Germinal center (tissue), 1 donor: ENCODE measurements around the gene SLC16A2.

Experiments used
- DNase-seq: peaks from one replicate; pipeline ENCODE4 v3.0.0; 2012; ENCODE audit warnings: mixed read lengths, low spot score

SLC16A2 gene

GRCh38 chrX:74421036-74421739, at the start of gene SLC16A2:
Gene SLC16A2 (plus strand): TSS chrX:74421493. CDS start chrX:74421638, 145 bp downstream.
- DNase-seq = peak; percentile 46

DNA sequence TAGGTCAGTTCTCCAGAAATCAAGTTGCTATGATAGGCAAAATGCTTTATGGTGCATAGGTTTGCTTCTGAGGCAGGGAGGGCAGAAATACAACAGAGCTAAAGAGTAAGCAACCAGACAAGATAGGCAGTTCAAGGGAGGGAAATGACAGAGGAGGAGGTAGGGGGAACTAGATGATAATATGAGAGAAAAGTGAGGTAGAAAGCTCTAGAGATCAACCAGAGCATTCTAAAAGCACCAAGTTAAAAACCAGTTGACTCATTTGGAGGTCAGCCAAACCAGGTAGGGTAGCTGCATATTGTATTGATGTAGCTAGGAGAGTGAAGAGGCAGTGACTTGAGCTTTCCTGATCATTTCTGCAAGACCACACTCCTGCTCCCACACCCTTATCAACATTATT, 49.0 kb upstream of the SLC16A2 start:
- no peak for DNase-seq

GRCh38 chrX:74377282-74377681, 44.0 kb upstream of the SLC16A2 start:
- no peak for DNase-seq

DNA sequence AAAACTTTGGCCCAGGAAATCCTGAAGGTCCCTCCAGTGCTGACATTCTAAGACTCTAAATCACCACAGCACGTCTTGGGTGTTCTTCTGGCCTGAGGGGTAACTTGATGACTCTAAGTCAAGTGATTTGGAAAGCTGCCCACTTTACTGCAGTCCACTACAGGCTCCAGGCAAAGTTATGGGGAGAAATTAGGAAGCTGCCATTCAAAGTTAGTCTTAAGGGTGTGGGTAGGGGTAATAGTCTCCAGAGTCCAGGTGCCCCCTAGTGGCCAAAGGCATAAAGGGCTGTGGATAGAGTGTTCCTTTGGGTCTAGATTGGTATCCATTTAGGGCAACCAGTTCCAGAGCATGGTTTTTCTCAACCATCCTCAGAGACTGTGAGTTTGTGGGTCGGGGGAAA, 38.7 kb upstream of the SLC16A2 start:
- DNase-seq = peak; percentile 54

DNA sequence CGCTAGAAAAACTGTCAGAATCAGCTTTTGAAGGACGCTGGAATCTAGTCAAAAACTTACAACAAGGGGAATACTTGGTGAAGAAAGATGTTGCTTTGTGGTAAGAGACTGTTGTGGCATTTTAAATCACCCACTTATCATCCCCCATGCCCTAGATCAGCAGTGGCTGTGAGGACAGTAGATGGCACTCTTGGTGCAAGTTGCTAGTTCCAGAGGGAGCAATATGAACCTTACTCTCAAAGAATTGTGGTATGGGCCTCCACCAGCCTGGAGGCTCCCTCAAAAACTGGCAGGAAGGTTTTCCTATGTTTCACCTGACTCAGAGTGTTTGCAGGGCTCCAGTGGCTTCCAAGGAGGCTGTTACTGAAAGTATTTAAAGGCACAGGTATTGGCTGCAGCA, 37.7 kb upstream of the SLC16A2 start:
- DNase-seq = peak; percentile 8

DNA sequence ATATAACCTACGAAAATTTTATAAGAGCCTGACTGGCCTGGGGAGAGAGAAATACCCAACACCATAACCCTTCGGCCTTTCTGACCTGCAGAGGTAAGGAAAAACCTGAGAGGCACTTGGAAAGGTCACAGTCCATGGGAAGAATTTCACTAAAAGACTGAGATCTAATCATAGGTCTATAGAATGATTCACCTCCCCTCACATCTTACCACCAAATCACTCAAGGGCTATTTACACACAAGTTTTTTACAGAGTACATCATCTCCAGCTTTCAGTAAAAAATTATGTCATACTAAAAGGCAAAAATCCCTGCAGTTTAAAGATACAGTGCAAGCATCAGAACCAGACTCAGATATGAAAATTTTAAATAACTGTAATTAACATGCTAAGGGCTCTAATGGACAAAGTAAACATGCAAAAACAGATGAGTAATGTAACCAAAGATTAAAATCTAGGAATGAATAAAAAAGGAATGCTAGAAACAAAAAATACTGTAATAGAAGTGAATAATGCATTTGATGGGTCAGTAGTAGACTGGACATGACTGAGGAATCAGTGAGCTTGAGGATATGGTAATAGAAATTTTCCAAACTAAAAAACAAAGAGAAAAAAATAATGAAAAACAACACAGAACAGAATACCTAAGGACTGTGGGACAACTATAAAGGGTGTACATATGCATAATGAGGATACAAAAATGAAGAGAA, 32.1 kb upstream of the SLC16A2 start:
- DNase-seq = no peak

DNA sequence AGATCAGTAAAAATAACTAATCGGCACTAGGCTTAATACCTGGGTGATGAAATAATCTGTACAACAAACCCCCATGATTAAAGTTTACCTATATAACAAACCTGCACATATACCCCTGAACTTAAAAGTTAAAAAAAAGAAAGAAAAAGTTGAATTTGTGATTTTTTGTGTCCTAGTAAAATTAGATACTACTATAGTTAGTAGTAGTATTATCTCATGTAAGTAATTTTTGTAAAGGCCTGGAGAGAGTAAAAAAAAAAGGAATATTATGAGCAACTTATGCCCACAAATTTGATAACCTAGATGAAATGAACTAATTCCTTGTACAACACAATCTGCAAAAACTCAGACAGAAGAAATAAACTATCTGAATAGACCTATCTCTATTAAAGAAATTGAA, 25.7 kb upstream of the SLC16A2 start:
- DNase-seq = no peak

DNA sequence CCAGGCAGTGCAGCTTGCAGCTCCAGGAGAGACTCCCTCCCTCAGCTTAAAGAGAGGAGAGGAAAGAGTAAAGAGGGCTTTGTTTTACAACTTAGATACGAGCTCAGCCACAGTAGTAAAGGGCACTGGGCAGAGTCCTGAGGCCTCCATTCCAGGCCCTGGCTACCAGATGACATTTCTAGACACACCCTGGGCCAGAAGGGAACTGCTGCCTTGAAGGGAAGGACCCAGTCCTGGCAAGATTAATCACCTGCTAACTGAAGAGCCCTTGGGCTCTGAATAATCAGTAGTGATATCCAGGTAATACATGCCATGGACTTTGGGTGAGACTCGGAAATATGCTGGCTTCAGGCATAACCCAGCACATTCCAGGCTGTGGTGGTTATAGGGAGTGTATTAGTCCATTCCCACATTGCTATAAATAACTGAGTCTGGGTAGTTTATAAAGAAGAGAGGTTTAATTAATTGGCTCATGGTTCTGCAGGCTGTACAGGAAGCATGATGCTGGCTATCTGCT, 15.3 kb upstream of the SLC16A2 start:
- DNase-seq = no peak

GRCh38 chrX:74408304-74408703, 13.0 kb upstream of the SLC16A2 start:
- no peak for DNase-seq

GRCh38 chrX:74419864-74420195, 1.5 kb upstream of the SLC16A2 start:
- DNase-seq = no peak

DNA sequence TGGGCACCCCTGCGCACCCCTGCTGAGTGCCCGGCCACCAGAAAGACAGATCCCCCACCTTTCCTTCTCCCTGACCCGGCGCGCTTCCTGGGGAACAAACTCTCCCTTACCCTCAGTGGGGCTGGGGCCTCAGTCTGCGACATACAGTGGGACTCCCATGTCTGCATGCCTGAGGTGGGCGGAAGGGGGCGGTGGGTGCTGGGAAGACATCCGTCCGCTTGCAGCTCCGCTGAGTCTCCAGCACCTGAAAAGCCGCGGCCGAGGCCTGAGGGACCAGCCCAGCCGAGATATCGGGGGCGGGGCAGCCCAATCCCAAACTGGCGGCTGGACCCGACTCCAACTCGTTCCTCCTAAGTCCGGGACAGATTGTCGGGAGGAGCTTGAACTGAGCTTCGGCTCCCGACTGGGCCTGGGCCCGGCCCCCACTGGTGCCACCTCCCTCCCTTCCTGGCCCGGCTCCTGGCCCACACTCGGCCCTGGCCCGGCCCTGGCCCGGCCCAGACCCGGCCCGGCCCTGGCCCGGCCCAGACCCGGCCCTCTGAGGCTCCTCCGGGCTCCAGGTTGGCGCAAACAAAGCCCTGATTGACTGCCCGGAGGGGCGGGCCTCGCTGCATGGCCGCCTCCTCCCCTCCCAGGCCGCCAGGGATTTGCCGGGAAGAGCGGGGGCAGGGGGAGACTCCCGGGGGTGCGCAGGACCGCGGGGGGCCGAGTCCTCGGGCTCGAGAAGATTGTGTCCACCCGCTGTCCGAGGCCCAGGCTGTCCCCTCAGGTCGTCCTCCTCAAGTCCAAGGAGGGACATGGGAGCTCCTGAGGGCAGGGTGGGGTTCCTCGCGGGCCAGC, 877 bp upstream of the SLC16A2 start:
- peak; percentile 6 for DNase-seq

DNA sequence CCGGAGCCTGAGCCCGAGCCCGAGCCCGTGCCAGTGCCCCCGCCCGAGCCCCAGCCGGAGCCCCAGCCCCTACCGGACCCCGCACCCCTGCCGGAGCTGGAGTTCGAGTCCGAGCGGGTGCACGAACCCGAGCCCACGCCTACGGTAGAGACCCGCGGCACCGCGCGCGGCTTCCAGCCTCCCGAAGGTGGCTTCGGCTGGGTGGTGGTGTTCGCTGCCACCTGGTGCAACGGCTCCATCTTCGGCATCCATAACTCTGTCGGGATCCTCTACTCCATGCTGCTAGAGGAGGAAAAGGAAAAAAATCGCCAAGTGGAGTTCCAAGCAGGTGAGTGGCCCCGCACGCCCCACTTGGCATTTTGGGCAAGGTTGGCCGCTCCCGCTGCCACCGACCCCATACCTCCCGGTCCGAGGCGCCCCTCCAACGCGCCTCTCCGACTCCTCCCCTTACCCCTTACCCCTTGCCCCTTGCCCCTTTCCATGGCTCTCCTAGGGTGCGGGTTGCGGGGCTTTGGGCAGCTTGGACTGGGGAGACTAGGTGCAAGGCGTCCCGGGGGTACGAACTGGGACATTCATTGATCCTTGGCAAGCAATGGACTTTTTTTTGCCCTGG, 553 bp downstream of the SLC16A2 start:
- no peak for DNase-seq

DNA sequence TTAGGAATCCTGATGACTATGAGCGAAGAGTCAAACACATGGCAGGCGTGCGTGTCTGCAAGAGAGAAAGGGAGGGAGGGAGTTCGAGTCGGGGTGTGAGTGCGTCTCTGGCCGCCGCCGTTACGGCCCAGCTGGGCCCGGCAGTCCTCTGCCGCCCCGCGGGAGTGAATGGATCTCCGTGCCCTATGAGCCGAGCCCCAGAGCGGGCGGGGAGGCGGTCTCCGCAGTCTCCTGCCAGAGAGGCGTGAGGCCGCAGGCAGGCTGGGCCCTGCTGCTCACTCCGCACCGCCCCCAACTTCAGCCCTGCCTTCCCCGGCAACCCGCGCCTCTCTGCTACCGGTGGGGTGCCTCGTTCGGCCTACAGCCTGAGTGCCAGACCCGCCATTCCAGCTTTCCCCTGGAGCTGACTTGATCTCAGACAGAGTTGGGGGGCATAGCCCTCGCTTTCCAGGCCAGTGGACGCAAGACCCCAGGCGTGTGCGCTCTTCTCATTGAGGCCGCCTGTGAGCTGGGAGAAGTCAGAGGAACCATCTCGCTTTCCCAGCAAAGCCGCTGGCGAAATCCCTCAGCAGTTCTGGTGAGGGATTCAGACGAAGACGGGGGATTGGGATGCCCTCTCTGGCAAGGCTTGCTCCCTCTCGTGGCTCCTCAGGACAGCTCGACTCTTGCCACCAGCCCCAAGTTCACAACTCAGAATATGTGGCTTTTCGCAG, 1.4 kb downstream of the SLC16A2 start:
- peak; percentile 22 for DNase-seq

GRCh38 chrX:74423289-74423998, 2.2 kb downstream of the SLC16A2 start:
- DNase-seq = no peak

DNA sequence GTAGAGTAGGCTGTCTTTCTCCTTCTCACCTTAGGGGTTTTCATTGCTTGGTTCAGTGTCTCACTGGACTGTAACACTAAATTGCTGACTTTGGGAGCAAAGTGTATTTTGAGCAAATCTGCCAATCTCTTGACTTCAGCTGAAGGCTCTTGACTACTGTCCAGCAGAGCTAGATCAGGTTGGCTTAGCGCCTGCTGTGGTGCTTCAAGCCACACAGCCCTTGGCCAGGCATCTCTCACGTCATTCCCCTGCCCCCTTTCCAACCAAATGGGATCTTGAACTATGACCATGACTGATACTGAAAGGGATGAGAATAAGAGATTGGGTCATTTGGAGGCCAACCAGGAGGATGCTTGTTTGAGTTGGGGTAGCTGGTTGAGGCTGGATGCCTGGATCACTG, 4.8 kb downstream of the SLC16A2 start:
- DNase-seq = no peak

GRCh38 chrX:74426615-74427014, 5.3 kb downstream of the SLC16A2 start:
- DNase-seq = no peak

- no peak for DNase-seq
These were observed 10.5 kb downstream of the SLC16A2 start for GRCh38 chrX:74431797-74432196.

- no peak for DNase-seq
These were observed 13.0 kb downstream of the SLC16A2 start for GRCh38 chrX:74434336-74434735.

DNA sequence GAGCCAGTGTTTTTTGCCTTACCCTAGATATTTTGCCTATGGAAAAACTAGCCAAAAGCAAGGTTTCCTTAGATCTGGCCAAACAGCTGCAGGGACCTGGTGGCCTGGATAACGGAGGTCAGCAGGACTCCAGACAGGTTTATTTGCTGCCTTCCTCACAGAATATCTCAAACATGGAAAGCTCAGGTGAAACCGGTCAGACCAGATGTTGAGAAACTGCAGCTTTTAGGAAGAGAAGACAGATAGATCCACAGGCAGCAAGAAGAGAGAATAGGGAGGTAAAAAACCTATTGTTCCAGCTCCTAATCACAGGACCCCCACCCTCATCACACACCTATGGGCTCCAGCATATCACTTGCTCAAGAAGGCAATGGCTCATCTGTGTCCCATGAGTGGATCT, 16.2 kb downstream of the SLC16A2 start:
- no peak for DNase-seq

GRCh38 chrX:74438764-74439163, 17.5 kb downstream of the SLC16A2 start:
- DNase-seq = no peak

DNA sequence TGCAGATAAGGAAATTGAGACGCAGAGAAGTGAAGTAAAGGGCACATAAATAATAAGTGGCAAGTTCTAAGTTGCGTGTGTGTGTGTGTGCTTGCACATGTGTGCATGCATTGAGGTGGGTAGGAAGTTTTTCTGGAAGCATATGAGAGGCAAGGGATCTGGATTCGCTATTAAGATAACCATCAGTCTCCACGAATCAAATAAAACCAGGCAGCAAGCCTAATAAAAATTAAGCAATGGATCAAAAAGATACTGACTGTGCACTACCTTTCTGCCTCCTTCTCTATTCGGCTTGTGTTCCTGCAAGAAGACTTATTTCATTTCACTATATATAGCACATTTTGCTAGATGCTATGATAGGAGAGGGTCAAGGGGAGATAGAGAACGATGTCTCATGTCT, 23.8 kb downstream of the SLC16A2 start:
- DNase-seq = no peak
